ENCODE measurements around the gene GRM7.

- TF ChIP-seq POLR2A (IDR thresholded peaks at IDR 0.05), result no peak
- TF ChIP-seq CTCF (IDR thresholded peaks at IDR 0.05), result no peak
These were observed 760.2 kb downstream of the GRM7 start for GRCh38 chr3:7621046-7621630.

All from body of pancreas (tissue), 4 donors.